Spleen (tissue), 11 donors: ENCODE measurements around the gene PRSS2. TPM values are rescaled to one million over a fixed set of nuclear protein-coding genes. Genes with fewer than 3 reads are reported as not detected.
"Not testable (repeated sequence)": the region's sequence is repeated elsewhere in the genome, so short reads cannot be mapped to it uniquely, and the experiment has no call there.

Experiments used
- DNase-seq: peaks from one replicate; pipeline ENCODE4 v3.0.0-alpha.2; 2020
- H3K27ac ChIP-seq, 8 donors: fragments of 200-600 bp; sonication (generic) in 7 of 8; 1 replicate in 4 of 8; 2 replicates in 4 of 8; pipeline versions ENCODE4 v1.5.0 to v1.8.0; 2016 to 2021; ENCODE audit warnings: inconsistent platforms in 4 of 8, mild to moderate bottlenecking in 4 of 8, moderate library complexity in 1 of 8
- H3K27me3 ChIP-seq, 7 donors: fragments of 200-600 bp; sonication (generic) in 6 of 7; replicated peaks in 1 of 7; 1 replicate in 4 of 7; 2 replicates in 3 of 7; pipeline versions ENCODE4 v1.5.0 to v1.8.0; 2016 to 2021; ENCODE audit warnings: inconsistent platforms in 3 of 7, mild to moderate bottlenecking in 1 of 7
- H3K36me3 ChIP-seq, 6 donors: fragments of 200-600 bp; sonication (generic) in 5 of 6; 1 replicate in 4 of 6; 2 replicates in 2 of 6; pipeline versions ENCODE4 v1.5.0 to v1.8.0; 2016 to 2021; ENCODE audit warnings: inconsistent platforms in 2 of 6
- H3K4me1 ChIP-seq, 6 donors: fragments of 200-600 bp; sonication (generic) in 5 of 6; 1 replicate in 3 of 6; 2 replicates in 3 of 6; pipeline versions ENCODE4 v1.5.0 to v1.8.0; 2016 to 2021; ENCODE audit warnings: inconsistent platforms in 3 of 6
- H3K4me3 ChIP-seq, 8 donors: fragments of 200-600 bp; sonication (generic) in 7 of 8; 1 replicate in 4 of 8; 2 replicates in 4 of 8; pipeline versions ENCODE4 v1.5.0 to v1.8.0; 2016 to 2021; ENCODE audit warnings: inconsistent platforms in 4 of 8, mild to moderate bottlenecking in 4 of 8, moderate library complexity in 2 of 8
- H3K9me3 ChIP-seq, 8 donors: fragments of 200-600 bp; sonication (generic) in 7 of 8; 1 replicate in 4 of 8; 2 replicates in 4 of 8; pipeline versions ENCODE4 v1.5.0 to v1.8.0; 2016 to 2021; ENCODE audit warnings: inconsistent platforms in 4 of 8
- POLR2A ChIP-seq, 3 donors: fragments of 450-650 bp; IDR thresholded peaks; one replicate each; pipeline ENCODE4 v1.5.1; 2017; ENCODE audit warnings: antibody characterized with exemption in 3 of 3, mild to moderate bottlenecking in 1 of 3
- POLR2AphosphoS5 ChIP-seq, 3 donors: sonication (generic); formaldehyde crosslinking; IDR thresholded peaks; one replicate each; pipeline ENCODE4 v1.5.1; 2017; ENCODE audit warnings: antibody characterized with exemption in 3 of 3
- WGBS, 5 donors: extraction: QIAGEN DNeasy Blood & Tissue Kit in 3 of 5; methylation state at CpG; one replicate each; pipeline versions ENCODE4 v1.1.5 to v1.1.7; 2013 to 2018; 5-methylcytosine and 5-hydroxymethylcytosine counted together
- intact Hi-C: fragments of 100-400 bp; cut with DNase I; formaldehyde crosslinking; loops from one replicate; pipeline ENCODE4 v1.15.0; 2023; ENCODE audit warnings: low total_unique reads
- polyA plus RNA-seq, 3 donors: library from polyadenylated mRNA; stranded (reverse); fragments of 200-250 nt; gene quantifications; one replicate each; pipeline ENCODE4 v1.2.1, GENCODE V29; 2013
- total RNA-seq, 7 donors: library from RNA; depleted of rRNA in 3 of 7; stranded (reverse); fragments of >200 nt in 3 of 7; fragmentation: NEBNext Ultra II Directional in 4 of 7; extraction: Animal tissue kit (Norgen Biotek cat#: 25700) in 4 of 7; gene quantifications; one replicate each; pipeline versions ENCODE4 v1.1.0 to v1.2.1, GENCODE V29; 2016 to 2021
- TF ChIP-seq, protein P1 (sequence below), 11 experiments: fragments of 200-600 bp in 7 of 11; fragments of 450-650 bp in 4 of 11; sonication (generic) in 4 of 11; IDR thresholded peaks in 8 of 11; conservative IDR thresholded peaks in 3 of 11; 1 replicate in 7 of 11; 2 replicates in 4 of 11; pipeline versions ENCODE4 v1.4.0 to v1.8.0; 2016 to 2021; ENCODE audit warnings: antibody characterized with exemption in 11 of 11, inconsistent platforms in 4 of 11, mild to moderate bottlenecking in 1 of 11
- donor health status: healthy with polysubstance abuse.
- donor health status: DM: no; HTN: no; CAD: no; lungs with moderate emphysema.
- donor health status: DM: no; HTN: no; CAD: no.
- donor health status: Bipolar disorder and iron deficiency.
- donor health status: healthy.
- donor health status: DM: no; HTN: no; CAD: no.
- donor health status: DM: yes; HTN: yes; CAD: no.

Gene PRSS2
- total and polyA plus RNA-seq, 10 donors: 1.1 to 14.5 (median 2.6) TPM; not detected in 4

GRCh38 chr7:142739923-142740492, 30.8 kb upstream of the PRSS2 start:
- TF ChIP-seq POLR2A (IDR thresholded peaks at IDR 0.05): no peak
- TF ChIP-seq, protein P1, sequence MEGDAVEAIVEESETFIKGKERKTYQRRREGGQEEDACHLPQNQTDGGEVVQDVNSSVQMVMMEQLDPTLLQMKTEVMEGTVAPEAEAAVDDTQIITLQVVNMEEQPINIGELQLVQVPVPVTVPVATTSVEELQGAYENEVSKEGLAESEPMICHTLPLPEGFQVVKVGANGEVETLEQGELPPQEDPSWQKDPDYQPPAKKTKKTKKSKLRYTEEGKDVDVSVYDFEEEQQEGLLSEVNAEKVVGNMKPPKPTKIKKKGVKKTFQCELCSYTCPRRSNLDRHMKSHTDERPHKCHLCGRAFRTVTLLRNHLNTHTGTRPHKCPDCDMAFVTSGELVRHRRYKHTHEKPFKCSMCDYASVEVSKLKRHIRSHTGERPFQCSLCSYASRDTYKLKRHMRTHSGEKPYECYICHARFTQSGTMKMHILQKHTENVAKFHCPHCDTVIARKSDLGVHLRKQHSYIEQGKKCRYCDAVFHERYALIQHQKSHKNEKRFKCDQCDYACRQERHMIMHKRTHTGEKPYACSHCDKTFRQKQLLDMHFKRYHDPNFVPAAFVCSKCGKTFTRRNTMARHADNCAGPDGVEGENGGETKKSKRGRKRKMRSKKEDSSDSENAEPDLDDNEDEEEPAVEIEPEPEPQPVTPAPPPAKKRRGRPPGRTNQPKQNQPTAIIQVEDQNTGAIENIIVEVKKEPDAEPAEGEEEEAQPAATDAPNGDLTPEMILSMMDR (IDR thresholded peaks at IDR 0.05 in 8 of 11, conservative IDR thresholded peaks at IDR 0.05 in 3 of 11): peak in 9 of 11 experiments; percentile 11 to 51 (median 42)
- peak in 1 of 3 donors; percentile 5 for TF ChIP-seq POLR2AphosphoS5 (IDR thresholded peaks at IDR 0.05)
- no peak for DNase-seq
- Histone ChIP-seq H3K9me3 (no peaks in the 10 kb centered on the region), H3K4me3 (no peak overlapping the region), H3K4me1 (peaks cover 0 to 14% (median 3%) of the 10 kb centered on the region in 6 donors), H3K27me3 (no peaks in the 10 kb centered on the region), H3K36me3 (no peaks in the 10 kb centered on the region), H3K27ac (no peak overlapping the region)
- intact Hi-C loops: no loop called here
- WGBS, 5 donors: 14 to 31% (median 19%) methylated on average over 2 of the region's 2 CpGs

- DNase-seq: no peak
- no peak overlapping the region for H3K27ac ChIP-seq
- intact Hi-C loops: no loop called here
- no peaks in the 10 kb centered on the region for H3K27me3 ChIP-seq
- no peaks in the 10 kb centered on the region for H3K36me3 ChIP-seq
- WGBS, 5 donors: 56 to 71% (median 65%) methylated on average over 5 of the region's 5 CpGs
- no peak overlapping the region for H3K4me3 ChIP-seq
- TF ChIP-seq POLR2AphosphoS5 (IDR thresholded peaks at IDR 0.05) (no peak), POLR2A (IDR thresholded peaks at IDR 0.05) (no peak)
- peaks cover 0 to 14% (median 3%) of the 10 kb centered on the region in 6 donors for H3K4me1 ChIP-seq
- H3K9me3 ChIP-seq: no peaks in the 10 kb centered on the region
Measured at GRCh38 chr7:142740786-142741185, 30.0 kb upstream of the PRSS2 start.

DNA sequence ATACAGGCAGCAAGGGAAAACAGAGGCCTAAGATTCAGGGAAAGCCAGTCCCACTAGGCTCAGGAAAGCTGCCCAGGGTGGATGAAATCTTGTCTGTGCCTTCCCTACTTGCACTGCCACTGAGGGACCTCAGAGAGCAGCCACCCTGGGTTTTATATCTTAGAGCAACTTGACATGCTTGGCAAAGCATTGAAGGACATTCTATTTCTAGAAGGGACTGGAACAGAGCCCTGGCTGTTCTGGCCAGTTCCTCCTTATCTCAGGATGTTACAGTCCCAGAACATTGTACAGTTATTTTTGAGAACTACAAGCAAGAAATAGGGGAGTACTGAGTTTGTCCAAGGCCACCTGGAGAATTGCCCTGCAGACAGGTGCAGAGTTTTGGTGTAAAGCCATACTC, 28.8 kb upstream of the PRSS2 start:
- intact Hi-C loops, H3K4me3 ChIP-seq, DNase-seq: not testable (repeated sequence)

GRCh38 chr7:142745091-142745635, 25.6 kb upstream of the PRSS2 start:
- Histone ChIP-seq H3K27me3 (no peaks in the 10 kb centered on the region), H3K4me1 (peaks cover 0 to 8% (median 1%) of the 10 kb centered on the region in 6 donors), H3K36me3 (no peaks in the 10 kb centered on the region), H3K4me3 (no peak overlapping the region), H3K9me3 (no peaks in the 10 kb centered on the region), H3K27ac (no peak overlapping the region)
- 78 to 97% (median 85%) methylated on average over 1 of the region's 1 CpG for WGBS, 5 donors
- intact Hi-C loops: no loop called here
- no peak for DNase-seq
- TF ChIP-seq, protein P1 (IDR thresholded peaks at IDR 0.05 in 8 of 11, conservative IDR thresholded peaks at IDR 0.05 in 3 of 11): no peak
- TF ChIP-seq POLR2AphosphoS5 (IDR thresholded peaks at IDR 0.05): no peak
- no peak for TF ChIP-seq POLR2A (IDR thresholded peaks at IDR 0.05)

More for the DNA sequence above, 28.8 kb upstream of the PRSS2 start:
- H3K9me3 ChIP-seq, H3K36me3 ChIP-seq, H3K27ac ChIP-seq, H3K27me3 ChIP-seq: not testable (repeated sequence)
- peaks cover 0 to 14% (median 3%) of the 10 kb centered on the region in 6 donors for H3K4me1 ChIP-seq

- no peak overlapping the region for H3K4me3 ChIP-seq
- WGBS, 5 donors: 70 to 79% (median 75%) methylated on average over 4 of the region's 4 CpGs
- H3K4me1 ChIP-seq: peaks cover 0 to 2% (median 0%) of the 10 kb centered on the region in 6 donors
- intact Hi-C loops: no loop called here
- H3K36me3 ChIP-seq: no peaks in the 10 kb centered on the region
- TF ChIP-seq POLR2A (IDR thresholded peaks at IDR 0.05) (no peak), POLR2AphosphoS5 (IDR thresholded peaks at IDR 0.05) (no peak)
- TF ChIP-seq, protein P1 (IDR thresholded peaks at IDR 0.05 in 8 of 11, conservative IDR thresholded peaks at IDR 0.05 in 3 of 11): no peak
- H3K27ac ChIP-seq: peak overlapping the region in 1 of 8 donors; percentile 4
- DNase-seq: no peak
- no peaks in the 10 kb centered on the region for H3K9me3 ChIP-seq
- no peaks in the 10 kb centered on the region for H3K27me3 ChIP-seq
Measured at GRCh38 chr7:142745745-142746144, 25.0 kb upstream of the PRSS2 start.
